ENCODE measurements around the gene SORL1. TPM values are rescaled to one million over a fixed set of nuclear protein-coding genes. Genes with fewer than 3 reads are reported as not detected.
"Not testable (repeated sequence)": the region's sequence is repeated elsewhere in the genome, so short reads cannot be mapped to it uniquely, and the experiment has no call there.

Gene SORL1
- polyA plus RNA-seq, 3 donors: 52.5 to 61.9 (median 59.4) TPM

- H2AFZ ChIP-seq (ENCODE audit: insufficient read depth, low read depth, low read length, poor library complexity, severe bottlenecking): no peak overlapping the region
- intact Hi-C loops (cut with micrococcal nuclease): no loop called here
- peaks cover 93 to 99% of the 10 kb centered on the region in 2 donors for H3K36me3 ChIP-seq (replicated peaks in 1 of 2; ENCODE audit: control insufficient read depth in 1 of 2, insufficient read depth in 2 of 2, low read length in 2 of 2)
- H3K4me1 Mint-ChIP-seq: peaks cover 8% of the 10 kb centered on the region
- no peak for DNase-seq
- peak overlapping the region in 3 of 7 donors; percentile 39 to 67 (median 63) for H3K27ac Mint-ChIP-seq
- H3K27ac ChIP-seq (ENCODE audit: low read depth in 1 of 2, low read length in 2 of 2): no peak overlapping the region
- H3K79me2 ChIP-seq (ENCODE audit: insufficient read depth, low read length): peaks cover 11% of the 10 kb centered on the region
- H3K4me1 ChIP-seq (ENCODE audit: control insufficient read depth in 1 of 2, insufficient read depth in 2 of 2, low read length in 2 of 2): no peaks in the 10 kb centered on the region
- no peaks in the 10 kb centered on the region for H3K9me3 ChIP-seq (replicated peaks in 1 of 2; ENCODE audit: control insufficient read depth in 1 of 2, insufficient read depth in 1 of 2, low read length in 2 of 2)
- H3K4me2 ChIP-seq (replicated peaks; ENCODE audit: extremely low read depth, low read length, poor library complexity, severe bottlenecking): no peak overlapping the region
- peaks cover 83% of the 10 kb centered on the region for H4K20me1 ChIP-seq (ENCODE audit: insufficient read depth, low read length)
- H3K4me3 Mint-ChIP-seq: no peak overlapping the region
- no peaks in the 10 kb centered on the region for H3K9me3 Mint-ChIP-seq
- no peak for TF ChIP-seq CTCF (IDR thresholded peaks at IDR 0.05)
- peaks cover 87 to 93% of the 10 kb centered on the region in 2 donors for H3K36me3 Mint-ChIP-seq
- H3K27me3 ChIP-seq (ENCODE audit: control insufficient read depth in 2 of 2, insufficient read depth in 2 of 2, low read length in 2 of 2): no peaks in the 10 kb centered on the region
- H3K9ac ChIP-seq (ENCODE audit: insufficient read depth, low read length, poor library complexity, severe bottlenecking): no peak overlapping the region
- H3K27me3 Mint-ChIP-seq (ENCODE audit: low read depth in 3 of 3): peaks cover 0 to 2% (median 2%) of the 10 kb centered on the region in 3 donors
- no peak overlapping the region for H3K4me3 ChIP-seq (replicated peaks in 1 of 3; ENCODE audit: low read depth in 2 of 3, low read length in 3 of 3)
- 100% methylated on average over 3 of the region's 3 CpGs for WGBS (ENCODE audit: insufficient coverage)
Measured at GRCh38 chr11:121567995-121568394, 115.9 kb downstream of the SORL1 start.

GRCh38 chr11:121569332-121570299 is 117.5 kb downstream of the SORL1 start:
- H3K27me3 ChIP-seq (ENCODE audit: control insufficient read depth in 2 of 2, insufficient read depth in 2 of 2, low read length in 2 of 2); H3K9ac ChIP-seq (ENCODE audit: insufficient read depth, low read length, poor library complexity, severe bottlenecking); H3K27me3 Mint-ChIP-seq (ENCODE audit: low read depth in 3 of 3); H3K9me3 ChIP-seq (replicated peaks in 1 of 2; ENCODE audit: control insufficient read depth in 1 of 2, insufficient read depth in 1 of 2, low read length in 2 of 2); H3K4me3 Mint-ChIP-seq; intact Hi-C loops (cut with micrococcal nuclease); H3K27ac ChIP-seq (ENCODE audit: low read depth in 1 of 2, low read length in 2 of 2); H3K4me2 ChIP-seq (replicated peaks; ENCODE audit: extremely low read depth, low read length, poor library complexity, severe bottlenecking); DNase-seq; H2AFZ ChIP-seq (ENCODE audit: insufficient read depth, low read depth, low read length, poor library complexity, severe bottlenecking); H3K4me3 ChIP-seq (replicated peaks in 1 of 3; ENCODE audit: low read depth in 2 of 3, low read length in 3 of 3); H3K4me1 ChIP-seq (ENCODE audit: control insufficient read depth in 1 of 2, insufficient read depth in 2 of 2, low read length in 2 of 2); H3K9me3 Mint-ChIP-seq: not testable (repeated sequence)
- H3K79me2 ChIP-seq (ENCODE audit: insufficient read depth, low read length): peaks cover 11% of the 10 kb centered on the region
- peaks cover 81 to 99% of the 10 kb centered on the region in 2 donors for H3K36me3 ChIP-seq (replicated peaks in 1 of 2; ENCODE audit: control insufficient read depth in 1 of 2, insufficient read depth in 2 of 2, low read length in 2 of 2)
- H3K36me3 Mint-ChIP-seq: peaks cover 87 to 95% of the 10 kb centered on the region in 2 donors
- peaks cover 78% of the 10 kb centered on the region for H4K20me1 ChIP-seq (ENCODE audit: insufficient read depth, low read length)
- H3K27ac Mint-ChIP-seq: peak overlapping the region in 2 of 7 donors; percentile 50
- WGBS (ENCODE audit: insufficient coverage): 88% methylated on average over 17 of the region's 30 CpGs
- H3K4me1 Mint-ChIP-seq: peaks cover 17% of the 10 kb centered on the region

Measured in CD14-positive monocyte (primary cell).